Skeletal muscle tissue (tissue), 4 donors: ENCODE results near the gene MS4A15. TPM values are rescaled to one million over a fixed set of nuclear protein-coding genes. Genes with fewer than 3 reads are reported as not detected.
"Not testable (repeated sequence)": the region's sequence is repeated elsewhere in the genome, so short reads cannot be mapped to it uniquely, and the experiment has no call there.

ENCODE experiments used
- H3K27ac ChIP-seq: one replicate; pipeline ENCODE4 v1.7.0; 2013; ENCODE audit warnings: mild to moderate bottlenecking, low read depth, low read length, inconsistent platforms
- H3K27me3 ChIP-seq, 3 donors: one replicate each; pipeline ENCODE4 v1.7.0; 2013; ENCODE audit warnings: low read length in 3 of 3; ENCODE audit not compliant: control insufficient read depth in 3 of 3, insufficient read depth in 3 of 3
- H3K36me3 ChIP-seq, 3 donors: one replicate each; pipeline ENCODE4 v1.7.0; 2013; ENCODE audit warnings: low read length in 3 of 3; ENCODE audit not compliant: control insufficient read depth in 3 of 3, insufficient read depth in 3 of 3
- H3K4me1 ChIP-seq, 3 donors: one replicate each; pipeline ENCODE4 v1.7.0; 2013; ENCODE audit warnings: low read length in 3 of 3, mild to moderate bottlenecking in 3 of 3; ENCODE audit not compliant: control insufficient read depth in 3 of 3, insufficient read depth in 3 of 3
- H3K4me3 ChIP-seq, 3 donors: one replicate each; pipeline ENCODE4 v1.7.0; 2013; ENCODE audit warnings: low read length in 3 of 3
- H3K9ac ChIP-seq, 3 donors: one replicate each; pipeline ENCODE4 v1.7.0; 2013; ENCODE audit warnings: low read length in 3 of 3, mild to moderate bottlenecking in 3 of 3, moderate library complexity in 2 of 3, low read depth in 1 of 3
- H3K9me3 ChIP-seq, 3 donors: one replicate each; pipeline ENCODE4 v1.7.0; 2013; ENCODE audit warnings: low read length in 3 of 3; ENCODE audit not compliant: control insufficient read depth in 3 of 3
- total RNA-seq: library from RNA; depleted of rRNA; stranded (reverse); fragments of >200 nt; gene quantifications from one replicate; pipeline ENCODE4 v1.2.3, GENCODE V29; 2014
- donor health status: Osteomylitis.

The MS4A15 gene
- not detected for total RNA-seq

- Histone ChIP-seq H3K27ac (no peak within 1 kb of the TSS), H3K9me3 (no peaks in the 10 kb centered on the region), H3K27me3 (peaks cover 6 to 18% (median 12%) of the 10 kb centered on the region in 3 donors), H3K4me1 (no peaks in the 10 kb centered on the region), H3K36me3 (no peaks in the 10 kb centered on the region), H3K4me3 (no peak within 1 kb of the TSS), H3K9ac (no peak within 1 kb of the TSS)
Observed at GRCh38 chr11:60756307-60757032, at the start of gene MS4A15. Gene MS4A15 (plus strand): TSS chr11:60756867. CDS start chr11:60763734, 6,867 bp downstream.

DNA sequence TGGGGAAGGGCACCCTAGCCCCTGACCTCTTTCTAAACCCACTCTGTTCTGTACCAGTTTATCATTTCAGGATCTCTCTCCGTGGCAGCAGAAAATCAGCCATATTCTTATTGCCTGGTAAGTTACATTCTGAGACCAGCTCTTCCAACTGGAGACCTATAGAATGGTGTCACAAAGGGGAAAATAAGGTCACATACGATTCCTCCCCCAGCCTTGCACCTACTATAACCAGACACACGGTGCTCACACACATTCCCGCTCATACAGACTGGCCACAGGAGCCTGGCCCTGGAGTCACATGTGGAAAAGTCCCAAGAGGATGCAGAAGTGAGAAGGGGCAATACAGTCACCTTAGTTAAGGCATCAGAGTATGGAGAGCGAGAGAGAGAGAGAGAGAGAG lies 49.7 kb upstream of the MS4A15 start:
- H3K9ac ChIP-seq: no peak overlapping the region
- no peak overlapping the region for H3K4me3 ChIP-seq
- H3K36me3 ChIP-seq: no peaks in the 10 kb centered on the region
- H3K27ac ChIP-seq: no peak overlapping the region
- H3K4me1 ChIP-seq: peaks cover 0 to 5% (median 0%) of the 10 kb centered on the region in 3 donors
- no peaks in the 10 kb centered on the region for H3K9me3 ChIP-seq
- no peaks in the 10 kb centered on the region for H3K27me3 ChIP-seq

DNA sequence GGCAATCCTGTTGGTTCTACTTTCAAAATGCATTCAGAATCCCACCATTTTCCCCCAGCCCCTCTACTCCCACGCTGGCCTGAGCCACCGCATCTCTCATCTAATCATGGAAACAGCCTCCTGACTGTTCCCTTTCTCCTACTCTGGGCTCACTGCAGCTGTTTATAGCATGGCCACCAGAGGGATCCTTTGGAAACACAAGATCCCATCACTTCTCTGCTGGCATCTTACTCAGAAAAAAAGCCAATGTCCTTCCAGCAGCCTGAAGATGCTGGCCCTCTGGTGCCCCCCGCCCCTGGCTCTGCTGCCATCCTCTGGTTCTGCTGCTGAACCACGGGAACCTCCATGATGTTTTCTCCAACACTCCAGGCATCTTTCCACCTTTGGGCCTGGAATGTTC lies 46.2 kb upstream of the MS4A15 start:
- no peaks in the 10 kb centered on the region for H3K36me3 ChIP-seq
- H3K4me1 ChIP-seq: no peaks in the 10 kb centered on the region
- H3K27ac ChIP-seq: no peak overlapping the region
- H3K4me3 ChIP-seq: no peak overlapping the region
- no peaks in the 10 kb centered on the region for H3K27me3 ChIP-seq
- no peak overlapping the region for H3K9ac ChIP-seq
- no peaks in the 10 kb centered on the region for H3K9me3 ChIP-seq

GRCh38 chr11:60711276-60711675 lies 45.4 kb upstream of the MS4A15 start:
- H3K9me3 ChIP-seq: no peaks in the 10 kb centered on the region

DNA sequence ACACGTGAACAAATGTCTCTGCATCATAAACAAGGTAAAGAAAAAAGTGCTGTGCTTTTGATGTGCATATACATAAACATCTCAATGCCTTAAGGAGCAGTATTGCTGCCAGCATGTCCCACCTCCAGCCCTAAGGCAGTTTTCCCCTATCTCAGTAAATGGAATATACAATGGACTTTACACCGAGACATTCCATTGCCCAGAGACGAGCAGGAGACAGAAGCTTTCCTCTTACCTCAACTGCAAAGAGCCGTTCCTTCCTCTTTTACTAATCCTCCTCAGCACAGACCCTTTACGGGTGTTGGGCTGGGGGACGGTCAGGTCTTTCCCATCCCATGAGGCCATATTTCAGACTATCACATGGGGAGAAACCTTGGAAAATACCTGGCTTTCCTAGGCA lies 43.2 kb upstream of the MS4A15 start:
- not testable (repeated sequence) for H3K4me1 ChIP-seq

More at GRCh38 chr11:60711276-60711675, 45.4 kb upstream of the MS4A15 start:
- Histone ChIP-seq H3K9ac (no peak overlapping the region), H3K4me3 (no peak overlapping the region), H3K27ac (no peak overlapping the region), H3K27me3 (no peaks in the 10 kb centered on the region), H3K36me3 (no peaks in the 10 kb centered on the region), H3K4me1 (no peaks in the 10 kb centered on the region)

DNA sequence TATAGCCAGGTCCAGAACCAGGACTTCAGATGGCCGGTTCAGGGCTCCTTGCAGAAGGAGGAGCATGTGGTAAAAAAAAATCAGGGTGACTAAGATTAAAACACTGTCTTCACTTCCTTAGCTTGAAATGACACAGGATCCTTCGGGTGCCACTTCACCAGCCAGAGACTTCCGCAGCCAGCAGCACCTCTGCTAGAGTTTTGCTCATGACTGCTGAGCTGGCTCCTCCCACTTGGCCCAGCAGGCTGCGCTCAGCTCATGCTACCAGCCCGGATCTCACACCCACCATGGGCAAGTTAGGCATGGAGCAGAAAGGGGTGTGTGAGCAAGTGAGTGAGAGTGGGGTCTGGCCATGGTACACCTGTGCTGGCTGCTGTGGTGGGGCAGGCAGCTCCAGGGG lies 38.7 kb upstream of the MS4A15 start:
- Histone ChIP-seq H3K4me1 (no peaks in the 10 kb centered on the region), H3K27me3 (peaks cover 0 to 8% (median 0%) of the 10 kb centered on the region in 3 donors), H3K36me3 (no peaks in the 10 kb centered on the region), H3K9ac (no peak overlapping the region), H3K9me3 (peaks cover 5 to 11% (median 5%) of the 10 kb centered on the region in 3 donors), H3K4me3 (no peak overlapping the region), H3K27ac (no peak overlapping the region)

More for the DNA sequence above, 43.2 kb upstream of the MS4A15 start:
- H3K36me3 ChIP-seq, H3K9me3 ChIP-seq, H3K4me3 ChIP-seq, H3K27me3 ChIP-seq, H3K27ac ChIP-seq, H3K9ac ChIP-seq: not testable (repeated sequence)

DNA sequence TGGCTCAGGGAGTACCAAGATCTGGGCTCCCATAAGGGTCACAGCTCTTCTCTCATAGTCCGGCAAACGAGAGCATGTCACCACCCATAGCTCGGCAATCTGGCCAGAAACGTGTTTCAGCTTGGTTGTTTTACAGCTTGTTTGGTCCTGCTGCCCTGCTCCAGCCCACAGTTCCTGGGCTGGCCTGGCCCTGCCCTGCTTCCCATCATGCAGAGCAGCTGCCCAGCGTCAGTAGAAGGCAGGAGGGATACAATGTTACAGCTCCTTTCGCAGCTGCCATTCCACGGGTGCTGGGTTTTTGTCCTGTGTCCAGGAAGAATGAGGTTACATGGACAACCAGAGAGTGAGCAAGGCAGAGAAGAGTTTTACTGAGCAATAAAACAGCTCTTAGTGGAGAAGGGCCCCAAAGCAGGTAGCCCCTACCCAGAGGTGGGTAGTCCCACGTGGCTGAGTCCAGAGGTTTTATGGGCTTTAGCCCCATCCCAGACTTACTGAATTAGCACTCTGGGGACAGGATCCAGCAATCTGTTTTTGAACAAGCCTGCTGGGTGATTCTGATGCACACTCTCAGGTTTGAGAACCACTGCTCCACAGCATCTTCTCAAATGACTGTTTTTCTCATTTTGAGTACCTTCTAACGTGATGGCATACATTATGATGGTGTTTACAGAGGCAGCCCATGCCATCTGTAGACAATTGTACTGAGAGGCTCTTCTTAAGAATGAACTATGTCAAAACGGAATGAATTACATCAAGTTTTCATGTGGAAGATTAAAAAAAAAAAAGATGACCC lies 37.9 kb upstream of the MS4A15 start:
- H3K9ac ChIP-seq: no peak overlapping the region
- no peaks in the 10 kb centered on the region for H3K36me3 ChIP-seq
- peaks cover 0 to 8% (median 0%) of the 10 kb centered on the region in 3 donors for H3K27me3 ChIP-seq
- no peak overlapping the region for H3K4me3 ChIP-seq
- no peaks in the 10 kb centered on the region for H3K4me1 ChIP-seq
- H3K9me3 ChIP-seq: peaks cover 5 to 11% (median 5%) of the 10 kb centered on the region in 3 donors
- H3K27ac ChIP-seq: no peak overlapping the region

GRCh38 chr11:60719391-60719790 lies 37.3 kb upstream of the MS4A15 start:
- peaks cover 5 to 11% (median 5%) of the 10 kb centered on the region in 3 donors for H3K9me3 ChIP-seq
- H3K4me1 ChIP-seq: no peaks in the 10 kb centered on the region
- no peak overlapping the region for H3K4me3 ChIP-seq
- H3K27ac ChIP-seq: no peak overlapping the region
- H3K36me3 ChIP-seq: no peaks in the 10 kb centered on the region
- peaks cover 0 to 8% (median 0%) of the 10 kb centered on the region in 3 donors for H3K27me3 ChIP-seq
- no peak overlapping the region for H3K9ac ChIP-seq

GRCh38 chr11:60720460-60720859 lies 36.2 kb upstream of the MS4A15 start:
- Histone ChIP-seq H3K9me3 (peaks cover 5 to 11% (median 5%) of the 10 kb centered on the region in 3 donors), H3K36me3 (no peaks in the 10 kb centered on the region), H3K27ac (no peak overlapping the region), H3K4me3 (no peak overlapping the region), H3K4me1 (no peaks in the 10 kb centered on the region), H3K9ac (no peak overlapping the region), H3K27me3 (peaks cover 0 to 8% (median 0%) of the 10 kb centered on the region in 3 donors)

DNA sequence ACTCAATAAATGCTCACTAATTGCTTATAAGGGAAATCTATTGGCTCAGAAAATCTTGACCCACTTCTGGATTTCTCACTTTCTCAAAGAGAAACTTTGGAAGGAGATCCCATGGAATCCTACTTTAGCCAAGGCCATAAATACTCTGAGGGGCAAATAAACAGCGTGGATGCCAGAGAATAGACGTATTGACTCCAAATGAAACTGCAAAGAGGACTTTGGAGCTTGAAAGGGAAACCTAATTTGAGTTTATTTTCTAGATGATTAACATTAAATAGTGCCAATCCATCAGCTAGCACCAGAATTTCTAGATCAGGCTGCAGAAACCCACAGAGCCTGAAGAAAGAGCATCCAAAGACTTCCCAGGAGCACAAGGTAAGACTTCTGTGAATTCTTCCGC lies 32.2 kb upstream of the MS4A15 start, which contains the start of gene MS4A18:
Gene MS4A18 (plus strand): TSS at position 301 of the 400 bp plus-strand sequence.
- Histone ChIP-seq H3K27me3 (peaks cover 0 to 5% (median 0%) of the 10 kb centered on the region in 3 donors), H3K4me3 (no peak within 1 kb of the TSS), H3K27ac (no peak within 1 kb of the TSS), H3K9ac (no peak within 1 kb of the TSS), H3K36me3 (no peaks in the 10 kb centered on the region), H3K9me3 (no peaks in the 10 kb centered on the region), H3K4me1 (no peaks in the 10 kb centered on the region)
